HEK293 (cell line): Measurements from ENCODE around the gene SNTB2.

Source experiments
- CTCF ChIA-PET: fragments of 350-600 bp; formaldehyde crosslinking; extraction: SDS; loops from one replicate; lab custom pipeline; 2021; ENCODE audit warnings: antibody characterized with exemption; lab: Yijun Ruan, JAX
- POLR2A ChIA-PET: fragments of 300-600 bp; formaldehyde crosslinking; extraction: SDS; loops from one replicate; lab custom pipeline; 2020; ENCODE audit warnings: antibody characterized with exemption, inconsistent platforms; lab: Yijun Ruan, JAX
- H3K27ac ChIP-seq: fragments of 200-500 bp; sonication (Bioruptor generic); 2 replicates; pipeline ENCODE4 v1.5.1; 2014; ENCODE audit warnings: low read depth, low read length, control low read depth, inconsistent platforms; ENCODE audit errors: extremely low read depth
- H3K36me3 ChIP-seq, 2 experiments: fragments of 200-500 bp in 1 of 2; sonication (Bioruptor generic) in 1 of 2; 1 replicate in 1 of 2; 2 replicates in 1 of 2; pipeline ENCODE4 v1.5.1; 2014 to 2017; ENCODE audit warnings: inconsistent platforms in 2 of 2, low read length in 2 of 2; ENCODE audit not compliant: control insufficient read depth in 2 of 2, insufficient read depth in 1 of 2
- H3K4me1 ChIP-seq: fragments of 200-500 bp; sonication (Bioruptor generic); 2 replicates; pipeline ENCODE4 v1.5.1; 2014; ENCODE audit warnings: mild to moderate bottlenecking, low read length, inconsistent platforms; ENCODE audit not compliant: control insufficient read depth, insufficient read depth
- H3K4me3 ChIP-seq: 2 replicates; pipeline ENCODE4 v1.5.1; 2011; ENCODE audit warnings: low read depth, mild to moderate bottlenecking, control low read depth, low read length, moderate library complexity
- H3K9me3 ChIP-seq: fragments of 200-500 bp; sonication (Bioruptor generic); 2 replicates; pipeline ENCODE4 v1.5.1; 2014; ENCODE audit warnings: low read depth, low read length, inconsistent platforms; ENCODE audit not compliant: control insufficient read depth, insufficient read depth
- BCL11A ChIP-seq: fragments of 450-650 bp; formaldehyde crosslinking; IDR thresholded peaks from 2 replicates; pipeline ENCODE4 v1.5.1; 2016; ENCODE audit warnings: low read depth, missing biosample characterization, missing genetic modification characterization
- GLIS1 ChIP-seq: fragments of 450-650 bp; formaldehyde crosslinking; IDR thresholded peaks from 2 replicates; pipeline ENCODE4 v1.5.1; 2016; ENCODE audit warnings: missing biosample characterization, missing genetic modification characterization
- IKZF3 ChIP-seq: fragments of 450-650 bp; IDR thresholded peaks from 2 replicates; pipeline ENCODE4 v1.5.0; 2018; ENCODE audit warnings: missing biosample characterization, mild to moderate bottlenecking, missing genetic modification characterization, moderate library complexity
- KLF10 ChIP-seq: fragments of 450-650 bp; IDR thresholded peaks from 2 replicates; pipeline ENCODE4 v1.5.1; 2018; ENCODE audit warnings: missing biosample characterization, mild to moderate bottlenecking, missing genetic modification characterization
- KLF8 ChIP-seq: fragments of 450-650 bp; formaldehyde crosslinking; IDR thresholded peaks from 2 replicates; pipeline ENCODE4 v1.5.1; 2016; ENCODE audit warnings: missing biosample characterization, missing genetic modification characterization
- MYNN ChIP-seq: fragments of 450-650 bp; formaldehyde crosslinking; IDR thresholded peaks from 2 replicates; pipeline ENCODE4 v1.5.1; 2016; ENCODE audit warnings: missing biosample characterization, missing genetic modification characterization, borderline replicate concordance
- OSR2 ChIP-seq: fragments of 450-650 bp; formaldehyde crosslinking; IDR thresholded peaks from 2 replicates; pipeline ENCODE4 v1.5.1; 2016; ENCODE audit warnings: missing biosample characterization, missing genetic modification characterization
- PATZ1 ChIP-seq: fragments of 450-650 bp; formaldehyde crosslinking; IDR thresholded peaks from 2 replicates; pipeline ENCODE4 v1.5.1; 2016; ENCODE audit warnings: missing biosample characterization, missing genetic modification characterization
- PRDM6 ChIP-seq: fragments of 450-650 bp; formaldehyde crosslinking; IDR thresholded peaks from 2 replicates; pipeline ENCODE4 v1.5.1; 2017; ENCODE audit warnings: missing biosample characterization, missing genetic modification characterization
- SP7 ChIP-seq: fragments of 450-650 bp; formaldehyde crosslinking; IDR thresholded peaks from 2 replicates; pipeline ENCODE4 v1.5.1; 2016; ENCODE audit warnings: missing biosample characterization, missing genetic modification characterization
- ZBTB6 ChIP-seq: fragments of 450-650 bp; formaldehyde crosslinking; IDR thresholded peaks from 2 replicates; pipeline ENCODE4 v1.5.1; 2017; ENCODE audit warnings: missing biosample characterization, missing genetic modification characterization
- ZFP69B ChIP-seq: fragments of 450-650 bp; formaldehyde crosslinking; IDR thresholded peaks from 2 replicates; pipeline ENCODE4 v1.5.1; 2016; ENCODE audit warnings: missing biosample characterization, missing genetic modification characterization
- ZNF148 ChIP-seq: fragments of 450-650 bp; formaldehyde crosslinking; IDR thresholded peaks from 2 replicates; pipeline ENCODE4 v1.5.0; 2017; ENCODE audit warnings: missing biosample characterization, missing genetic modification characterization, borderline replicate concordance
- ZNF169 ChIP-seq: fragments of 450-650 bp; formaldehyde crosslinking; IDR thresholded peaks from 2 replicates; pipeline ENCODE4 v1.5.1; 2016; ENCODE audit warnings: missing biosample characterization, missing genetic modification characterization
- ZNF18 ChIP-seq: fragments of 450-650 bp; formaldehyde crosslinking; IDR thresholded peaks from 2 replicates; pipeline ENCODE4 v1.5.1; 2016; ENCODE audit warnings: missing biosample characterization, missing genetic modification characterization
- ZNF184 ChIP-seq: fragments of 450-650 bp; IDR thresholded peaks from 2 replicates; pipeline ENCODE4 v1.5.1; 2018; ENCODE audit warnings: missing biosample characterization, mild to moderate bottlenecking, missing genetic modification characterization
- ZNF366 ChIP-seq: fragments of 450-650 bp; formaldehyde crosslinking; conservative IDR thresholded peaks from 2 replicates; pipeline ENCODE4 v1.5.1; 2016; ENCODE audit warnings: missing biosample characterization, missing genetic modification characterization
- ZNF404 ChIP-seq: fragments of 450-650 bp; formaldehyde crosslinking; IDR thresholded peaks from 2 replicates; pipeline ENCODE4 v1.5.1; 2017; ENCODE audit warnings: missing biosample characterization, missing genetic modification characterization
- ZNF48 ChIP-seq: fragments of 450-650 bp; formaldehyde crosslinking; IDR thresholded peaks from 2 replicates; pipeline ENCODE4 v1.5.1; 2016; ENCODE audit warnings: missing biosample characterization, missing genetic modification characterization
- ZNF558 ChIP-seq: fragments of 450-650 bp; formaldehyde crosslinking; IDR thresholded peaks from 2 replicates; pipeline ENCODE4 v1.5.1; 2016; ENCODE audit warnings: missing biosample characterization, missing genetic modification characterization
- ZNF600 ChIP-seq: fragments of 450-650 bp; formaldehyde crosslinking; IDR thresholded peaks from 2 replicates; pipeline ENCODE4 v1.5.1; 2016; ENCODE audit warnings: missing biosample characterization, missing genetic modification characterization
- ZNF629 ChIP-seq: fragments of 450-650 bp; formaldehyde crosslinking; IDR thresholded peaks from 2 replicates; pipeline ENCODE4 v1.5.1; 2017; ENCODE audit warnings: missing biosample characterization, missing genetic modification characterization
- ZNF692 ChIP-seq: fragments of 450-650 bp; formaldehyde crosslinking; IDR thresholded peaks from 2 replicates; pipeline ENCODE4 v1.5.1; 2016; ENCODE audit warnings: missing biosample characterization, missing genetic modification characterization
- ZXDB ChIP-seq: fragments of 450-650 bp; formaldehyde crosslinking; IDR thresholded peaks from 2 replicates; pipeline ENCODE4 v1.5.1; 2016; ENCODE audit warnings: missing biosample characterization, missing genetic modification characterization

The SNTB2 gene

GRCh38 chr16:69217433-69217832, 30.5 kb downstream of the SNTB2 start:
- Histone ChIP-seq H3K4me1 (peaks cover 22% of the 10 kb centered on the region), H3K4me3 (no peak overlapping the region), H3K36me3 (no peaks in the 10 kb centered on the region; a peak in 1 of 3 replicates), H3K9me3 (no peaks in the 10 kb centered on the region), H3K27ac (no peak overlapping the region; the same call in 1 of the 2 replicates)
- ChIA-PET CTCF (interaction anchor here (0.9 to 1.5 kb wide), 4 partner anchors 9 to 69 kb away, joined by 3 to 6 read pairs (median 4); no protein-coding TSS in a partner anchor), POLR2A (interaction anchor here (0.6 kb wide), 1 partner anchor 275 kb away, joined by 3 read pairs; no protein-coding TSS in a partner anchor)
- no peak for TF ChIP-seq ZNF148 (tag by site-specific recombination)
- TF ChIP-seq ZNF600 (tag by site-specific recombination): no peak
- TF ChIP-seq KLF10: peak; percentile 34; the same call in 1 of the 2 replicates
- no peak for TF ChIP-seq BCL11A
- TF ChIP-seq OSR2 (tag by site-specific recombination): peak; percentile 51; the same call in 1 of the 2 replicates
- peak; percentile 73 for TF ChIP-seq ZXDB (tag by site-specific recombination)
- TF ChIP-seq ZBTB6: 0 out of 2 replicates have a peak, but pooled peaks have one; percentile 57
- peak; percentile 75 for TF ChIP-seq IKZF3 (tag by site-specific recombination)
- no peak; the same call in 1 of the 2 replicates for TF ChIP-seq ZNF629 (tag by site-specific recombination)
- peak; percentile 91 for TF ChIP-seq PRDM6
- peak; percentile 27; the same call in 1 of the 2 replicates for TF ChIP-seq ZNF366 (tag by site-specific recombination)
- TF ChIP-seq ZNF692 (tag by site-specific recombination): 0 out of 2 replicates have a peak, but pooled peaks have one; percentile 23
- peak; percentile 38; the same call in 1 of the 2 replicates for TF ChIP-seq ZNF184
- no peak for TF ChIP-seq ZNF558 (tag by site-specific recombination)

- Histone ChIP-seq H3K36me3 (no peaks in the 10 kb centered on the region; a peak in 1 of 3 replicates), H3K4me3 (no peak overlapping the region), H3K9me3 (no peaks in the 10 kb centered on the region), H3K4me1 (peaks cover 22% of the 10 kb centered on the region), H3K27ac (no peak overlapping the region)
- POLR2A ChIA-PET: no interaction called here
- CTCF ChIA-PET: no interaction called here
- TF ChIP-seq SP7 (tag by site-specific recombination) (no peak), ZNF404 (tag by site-specific recombination) (no peak), KLF8 (tag by site-specific recombination) (no peak), ZNF169 (tag by site-specific recombination) (no peak), ZNF18 (tag by site-specific recombination) (no peak), ZFP69B (tag by site-specific recombination) (no peak), ZNF48 (tag by site-specific recombination) (no peak), ZNF692 (tag by site-specific recombination) (no peak), MYNN (tag by site-specific recombination) (no peak), GLIS1 (tag by site-specific recombination) (no peak), PATZ1 (tag by site-specific recombination) (no peak)
These were observed 32.3 kb downstream of the SNTB2 start for GRCh38 chr16:69219279-69219678.
